ENCODE measurements around the gene CD96.
A peak's percentile ranks its signal among the peaks of the same experiment; 100 is the strongest.

CD96 gene

GRCh38 chr3:111684640-111685039, 142.6 kb downstream of the CD96 start:
- DNase-seq (ENCODE audit: low read depth in 1 of 2, low spot score in 1 of 2): no peak
- TF ChIP-seq JUND (IDR thresholded peaks at IDR 0.05; ENCODE audit: low read depth): no peak
- in situ Hi-C loops (cut with HindIII; ENCODE audit: low pct_unique_long_range_greater_than_20kb, low sequenced_read_pairs): no loop called here

- no peak for DNase-seq (ENCODE audit: low read depth in 1 of 2, low spot score in 1 of 2)
- in situ Hi-C loops (cut with HindIII; ENCODE audit: low pct_unique_long_range_greater_than_20kb, low sequenced_read_pairs): no loop called here
- TF ChIP-seq JUND (IDR thresholded peaks at IDR 0.05; ENCODE audit: low read depth): no peak
Observed at GRCh38 chr3:111688190-111688800, 146.3 kb downstream of the CD96 start.

GRCh38 chr3:111690242-111690641, 148.2 kb downstream of the CD96 start:
- no peak for TF ChIP-seq JUND (IDR thresholded peaks at IDR 0.05; ENCODE audit: low read depth)
- DNase-seq (ENCODE audit: low read depth in 1 of 2, low spot score in 1 of 2): no peak
- in situ Hi-C loops (cut with HindIII; ENCODE audit: low pct_unique_long_range_greater_than_20kb, low sequenced_read_pairs): no loop called here

GRCh38 chr3:111691293-111691909, 149.4 kb downstream of the CD96 start:
- in situ Hi-C loops (cut with HindIII; ENCODE audit: low pct_unique_long_range_greater_than_20kb, low sequenced_read_pairs): no loop called here
- no peak for TF ChIP-seq JUND (IDR thresholded peaks at IDR 0.05; ENCODE audit: low read depth)
- peak; percentile 37 to 71 for DNase-seq (ENCODE audit: low read depth in 1 of 2, low spot score in 1 of 2)

- no peak for DNase-seq (ENCODE audit: low read depth in 1 of 2, low spot score in 1 of 2)
- in situ Hi-C loops (cut with HindIII; ENCODE audit: low pct_unique_long_range_greater_than_20kb, low sequenced_read_pairs): no loop called here
- no peak for TF ChIP-seq JUND (IDR thresholded peaks at IDR 0.05; ENCODE audit: low read depth)
Observed at GRCh38 chr3:111692593-111693552, 150.9 kb downstream of the CD96 start.

- DNase-seq (ENCODE audit: low read depth in 1 of 2, low spot score in 1 of 2): no peak
- no peak for TF ChIP-seq JUND (IDR thresholded peaks at IDR 0.05; ENCODE audit: low read depth)
- in situ Hi-C loops (cut with HindIII; ENCODE audit: low pct_unique_long_range_greater_than_20kb, low sequenced_read_pairs): no loop called here
Observed at GRCh38 chr3:111694471-111694870, 152.5 kb downstream of the CD96 start.

GRCh38 chr3:111695636-111696117, 153.7 kb downstream of the CD96 start:
- no peak for TF ChIP-seq JUND (IDR thresholded peaks at IDR 0.05; ENCODE audit: low read depth)
- DNase-seq (ENCODE audit: low read depth in 1 of 2, low spot score in 1 of 2): no peak
- in situ Hi-C loops (cut with HindIII; ENCODE audit: low pct_unique_long_range_greater_than_20kb, low sequenced_read_pairs): no loop called here

- no peak for DNase-seq (ENCODE audit: low read depth in 1 of 2, low spot score in 1 of 2)
- TF ChIP-seq JUND (IDR thresholded peaks at IDR 0.05; ENCODE audit: low read depth): no peak
- in situ Hi-C loops (cut with HindIII; ENCODE audit: low pct_unique_long_range_greater_than_20kb, low sequenced_read_pairs): no loop called here
Observed at GRCh38 chr3:111700054-111700453, 158.1 kb downstream of the CD96 start.

GRCh38 chr3:111701292-111701906, 159.4 kb downstream of the CD96 start:
- in situ Hi-C loops (cut with HindIII; ENCODE audit: low pct_unique_long_range_greater_than_20kb, low sequenced_read_pairs): no loop called here
- no peak for TF ChIP-seq JUND (IDR thresholded peaks at IDR 0.05; ENCODE audit: low read depth)
- DNase-seq (ENCODE audit: low read depth in 1 of 2, low spot score in 1 of 2): no peak

Measured in T47D (cell line).